Keratinocyte (primary cell): ENCODE results near the gene LUM. TPM values are rescaled to one million over a fixed set of nuclear protein-coding genes. Genes with fewer than 3 reads are reported as not detected.

Experiments
- DNase-seq: peaks from one replicate; pipeline ENCODE4 v3.0.0-alpha.2; 2011; ENCODE audit warnings: low read depth, missing footprints, low spot score
- FAIRE-seq: peaks from 2 replicates; lab custom pipeline; 2011; peaks lifted over from hg19 to GRCh38; lab: Jason Lieb, UNC
- H2AFZ ChIP-seq: 2 replicates; pipeline ENCODE4 v1.6.0; 2012; ENCODE audit warnings: low read length, control low read depth, inconsistent platforms; ENCODE audit not compliant: control insufficient read depth
- H3K27ac ChIP-seq: 2 replicates; pipeline ENCODE4 v1.5.1; 2011; ENCODE audit warnings: low read length; ENCODE audit not compliant: control insufficient read depth, insufficient read depth
- H3K27me3 ChIP-seq: 3 replicates; pipeline ENCODE4 v1.6.0; 2011; ENCODE audit warnings: low read length; ENCODE audit not compliant: control insufficient read depth, insufficient read depth; ENCODE audit errors: extremely low read depth
- H3K36me3 ChIP-seq, 2 experiments: 2 replicates in 1 of 2; 3 replicates in 1 of 2; pipeline ENCODE4 v1.5.1; 2011; ENCODE audit warnings: low read length in 2 of 2, mild to moderate bottlenecking in 1 of 2; ENCODE audit not compliant: control insufficient read depth in 2 of 2, insufficient read depth in 2 of 2; ENCODE audit errors: extremely low read depth in 1 of 2
- H3K4me1 ChIP-seq: 3 replicates; pipeline ENCODE4 v1.5.1; 2011; ENCODE audit warnings: low read length; ENCODE audit not compliant: control insufficient read depth, insufficient read depth; ENCODE audit errors: extremely low read depth
- H3K4me2 ChIP-seq: 3 replicates; pipeline ENCODE4 v1.6.0; 2011; ENCODE audit warnings: low read depth, low read length; ENCODE audit not compliant: control insufficient read depth, insufficient read depth; ENCODE audit errors: extremely low read depth
- H3K4me3 ChIP-seq, 3 experiments: fragments of 200-600 bp in 1 of 3; sonication (generic) in 1 of 3; 2 replicates in 2 of 3; 3 replicates in 1 of 3; pipeline ENCODE4 v1.5.1; 2011 to 2016; ENCODE audit warnings: low read length in 3 of 3, mild to moderate bottlenecking in 3 of 3, control low read depth in 2 of 3, inconsistent platforms in 1 of 3, low read depth in 1 of 3, mixed read lengths in 1 of 3, mixed run types in 1 of 3, moderate library complexity in 1 of 3; ENCODE audit not compliant: control insufficient read depth in 2 of 3, insufficient read depth in 2 of 3; ENCODE audit errors: extremely low read depth in 1 of 3
- H3K79me2 ChIP-seq: 2 replicates; pipeline ENCODE4 v1.6.0; 2012; ENCODE audit warnings: low read length; ENCODE audit not compliant: control insufficient read depth, insufficient read depth
- H3K9ac ChIP-seq: 3 replicates; pipeline ENCODE4 v1.6.0; 2011; ENCODE audit warnings: low read length; ENCODE audit not compliant: control insufficient read depth, insufficient read depth; ENCODE audit errors: extremely low read depth
- H3K9me1 ChIP-seq: 3 replicates; pipeline ENCODE4 v1.6.0; 2011; ENCODE audit warnings: low read length; ENCODE audit not compliant: control insufficient read depth, insufficient read depth; ENCODE audit errors: extremely low read depth
- H3K9me3 ChIP-seq: 2 replicates; pipeline ENCODE4 v1.5.1; 2012; ENCODE audit warnings: low read depth, low read length; ENCODE audit not compliant: control insufficient read depth
- H4K20me1 ChIP-seq: 3 replicates; pipeline ENCODE4 v1.6.0; 2011; ENCODE audit warnings: low read length; ENCODE audit not compliant: control insufficient read depth, insufficient read depth; ENCODE audit errors: extremely low read depth
- EZH2 ChIP-seq: IDR thresholded peaks from one replicate; pipeline ENCODE4 v1.6.1; 2012; ENCODE audit warnings: inconsistent platforms, mild to moderate bottlenecking, low read length, moderate library complexity
- dilution Hi-C: fragments of 300-500 bp; cut with MboI; formaldehyde crosslinking; loops from one replicate; pipeline ENCODE4 v1.7.0; 2020; ENCODE audit warnings: low sequenced_read_pairs; ENCODE audit not compliant: extremely low pct_ligation_motif_present
- polyA plus RNA-seq, 5 experiments: library from polyadenylated mRNA; depleted of rRNA in 3 of 5; stranded (reverse) in 3 of 5; stranded (forward) in 1 of 5; unstranded in 1 of 5; fragments of >200 nt; gene quantifications; 1 replicate in 1 of 5; 2 replicates in 3 of 5; 3 replicates in 1 of 5; pipeline versions ENCODE4 v1.2.1 to v1.2.3, GENCODE V29; 2011 to 2012; ENCODE audit warnings: missing spikeins in 2 of 5, low read depth in 1 of 5, low replicate concordance in 1 of 5
- TF ChIP-seq, protein P1 (sequence below), 3 experiments: IDR thresholded peaks in 1 of 3; conservative IDR thresholded peaks in 1 of 3; optimal IDR thresholded peaks in 1 of 3; 2 replicates in 2 of 3; 3 replicates in 1 of 3; pipeline versions ENCODE3 to v1.5.1; 2011; ENCODE audit warnings: low read length in 3 of 3, mild to moderate bottlenecking in 3 of 3, moderate library complexity in 2 of 3, control low read depth in 1 of 3, inconsistent platforms in 1 of 3; ENCODE audit not compliant: insufficient read depth in 2 of 3; ENCODE audit errors: extremely low read depth in 1 of 3

The LUM gene
- polyA plus RNA-seq, 1 donor (not counting 4 experiments of a cell fraction or from before 2014, with no cell fraction given): 0.37 TPM

GRCh38 chr12:91123236-91123916, 12.1 kb upstream of the LUM start:
- Histone ChIP-seq H3K27ac (no peak overlapping the region), H3K9me1 (no peaks in the 10 kb centered on the region), H3K79me2 (no peaks in the 10 kb centered on the region), H3K4me3 (no peak overlapping the region), H2AFZ (no peak overlapping the region), H3K9me3 (no peaks in the 10 kb centered on the region), H3K27me3 (no peaks in the 10 kb centered on the region), H4K20me1 (no peaks in the 10 kb centered on the region), H3K9ac (no peak overlapping the region), H3K4me1 (peaks cover 18% of the 10 kb centered on the region), H3K36me3 (no peaks in the 10 kb centered on the region), H3K4me2 (no peak overlapping the region)
- FAIRE-seq: no peak
- DNase-seq: no peak
- TF ChIP-seq, protein P1, sequence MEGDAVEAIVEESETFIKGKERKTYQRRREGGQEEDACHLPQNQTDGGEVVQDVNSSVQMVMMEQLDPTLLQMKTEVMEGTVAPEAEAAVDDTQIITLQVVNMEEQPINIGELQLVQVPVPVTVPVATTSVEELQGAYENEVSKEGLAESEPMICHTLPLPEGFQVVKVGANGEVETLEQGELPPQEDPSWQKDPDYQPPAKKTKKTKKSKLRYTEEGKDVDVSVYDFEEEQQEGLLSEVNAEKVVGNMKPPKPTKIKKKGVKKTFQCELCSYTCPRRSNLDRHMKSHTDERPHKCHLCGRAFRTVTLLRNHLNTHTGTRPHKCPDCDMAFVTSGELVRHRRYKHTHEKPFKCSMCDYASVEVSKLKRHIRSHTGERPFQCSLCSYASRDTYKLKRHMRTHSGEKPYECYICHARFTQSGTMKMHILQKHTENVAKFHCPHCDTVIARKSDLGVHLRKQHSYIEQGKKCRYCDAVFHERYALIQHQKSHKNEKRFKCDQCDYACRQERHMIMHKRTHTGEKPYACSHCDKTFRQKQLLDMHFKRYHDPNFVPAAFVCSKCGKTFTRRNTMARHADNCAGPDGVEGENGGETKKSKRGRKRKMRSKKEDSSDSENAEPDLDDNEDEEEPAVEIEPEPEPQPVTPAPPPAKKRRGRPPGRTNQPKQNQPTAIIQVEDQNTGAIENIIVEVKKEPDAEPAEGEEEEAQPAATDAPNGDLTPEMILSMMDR (optimal IDR thresholded peaks at IDR 0.05 in 1 of 3, IDR thresholded peaks at IDR 0.05 in 1 of 3, conservative IDR thresholded peaks at IDR 0.05 in 1 of 3; ENCODE audit: extremely low read depth in 1 of 3, insufficient read depth in 2 of 3, low read length in 3 of 3): no peak
- TF ChIP-seq EZH2: no peak
- dilution Hi-C loops: no loop called here

DNA sequence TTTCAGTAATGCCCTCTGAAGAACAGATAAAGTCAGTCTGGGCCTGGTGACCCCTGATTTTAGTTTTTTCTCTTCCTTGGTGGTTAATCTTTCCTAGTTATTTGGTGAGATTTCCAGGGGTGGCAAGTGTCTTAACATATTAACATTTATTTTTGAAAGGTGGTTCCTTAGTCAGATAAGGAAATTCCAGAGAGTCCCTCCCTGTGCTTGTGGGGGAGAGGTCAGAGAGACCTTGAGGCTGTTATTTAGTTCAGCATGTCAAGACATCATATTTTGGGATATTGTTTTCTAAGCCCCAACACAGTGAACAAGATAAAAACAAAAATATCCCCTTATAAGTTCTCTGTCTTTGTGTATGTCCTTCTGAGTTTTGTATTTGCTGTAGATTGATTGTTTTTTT, 9.5 kb upstream of the LUM start:
- H3K79me2 ChIP-seq: no peaks in the 10 kb centered on the region
- no peak overlapping the region for H3K27ac ChIP-seq
- H3K27me3 ChIP-seq: no peaks in the 10 kb centered on the region
- no peak for TF ChIP-seq EZH2
- TF ChIP-seq, protein P1 (optimal IDR thresholded peaks at IDR 0.05 in 1 of 3, IDR thresholded peaks at IDR 0.05 in 1 of 3, conservative IDR thresholded peaks at IDR 0.05 in 1 of 3; ENCODE audit: extremely low read depth in 1 of 3, insufficient read depth in 2 of 3, low read length in 3 of 3): no peak
- dilution Hi-C loops: no loop called here
- H3K9me1 ChIP-seq: no peaks in the 10 kb centered on the region
- no peaks in the 10 kb centered on the region for H3K4me1 ChIP-seq
- H3K9ac ChIP-seq: no peak overlapping the region
- no peaks in the 10 kb centered on the region for H3K36me3 ChIP-seq
- no peak overlapping the region for H3K4me2 ChIP-seq
- no peaks in the 10 kb centered on the region for H3K9me3 ChIP-seq
- DNase-seq: no peak
- no peaks in the 10 kb centered on the region for H4K20me1 ChIP-seq
- FAIRE-seq: no peak
- H2AFZ ChIP-seq: peak overlapping the region; percentile 4
- no peak overlapping the region for H3K4me3 ChIP-seq
